Cardiac fibroblast (primary cell): Measurements from ENCODE around the gene SH3GLB2.

Source experiments
- DNase-seq, 2 donors: peaks; one replicate each; pipeline versions ENCODE4 v3.0.0 to v3.0.0-alpha.2; 2010; ENCODE audit warnings: low read depth in 2 of 2
- H3K4me3 ChIP-seq, 2 donors: replicated peaks in 1 of 2; 1 replicate in 1 of 2; 2 replicates in 1 of 2; pipeline ENCODE4 v1.5.1; 2011; ENCODE audit warnings: low read depth in 2 of 2, low read length in 2 of 2, mild to moderate bottlenecking in 2 of 2, moderate library complexity in 1 of 2
- CTCF ChIP-seq: IDR thresholded peaks from one replicate; pipeline ENCODE4 v1.5.1; 2011; ENCODE audit warnings: low read depth, mild to moderate bottlenecking, low read length, inconsistent platforms

The SH3GLB2 gene

GRCh38 chr9:128999581-129000206, 28.4 kb downstream of the SH3GLB2 start:
- TF ChIP-seq CTCF = no peak
- H3K4me3 ChIP-seq = no peak overlapping the region
- DNase-seq = no peak

GRCh38 chr9:128998462-128998861, 29.7 kb downstream of the SH3GLB2 start:
- TF ChIP-seq CTCF = no peak
- DNase-seq = no peak
- H3K4me3 ChIP-seq = no peak overlapping the region

GRCh38 chr9:128995791-128996190, 32.3 kb downstream of the SH3GLB2 start:
- peak; percentile 77 to 95 for DNase-seq
- no peak for TF ChIP-seq CTCF
- H3K4me3 ChIP-seq = no peak overlapping the region

- DNase-seq = peak in 1 of 2 donors; percentile 20
- TF ChIP-seq CTCF = peak; percentile 31
- no peak overlapping the region for H3K4me3 ChIP-seq
Measured at GRCh38 chr9:128992995-128993394, 35.1 kb downstream of the SH3GLB2 start.

GRCh38 chr9:128987805-128988204, 40.3 kb downstream of the SH3GLB2 start:
- no peak for TF ChIP-seq CTCF
- no peak overlapping the region for H3K4me3 ChIP-seq

GRCh38 chr9:128986671-128987070, 41.5 kb downstream of the SH3GLB2 start:
- DNase-seq = no peak
- TF ChIP-seq CTCF = no peak
- H3K4me3 ChIP-seq = no peak overlapping the region

More at GRCh38 chr9:128987805-128988204, 40.3 kb downstream of the SH3GLB2 start:
- peak; percentile 66 to 85 for DNase-seq

GRCh38 chr9:128983536-128983935, 44.6 kb downstream of the SH3GLB2 start:
- no peak overlapping the region for H3K4me3 ChIP-seq
- no peak for DNase-seq
- no peak for TF ChIP-seq CTCF
